Ovary (tissue), 9 donors: ENCODE measurements around the gene ING1. TPM values are rescaled to one million over a fixed set of nuclear protein-coding genes. Genes with fewer than 3 reads are reported as not detected.
"Not testable (repeated sequence)": the region's sequence is repeated elsewhere in the genome, so short reads cannot be mapped to it uniquely, and the experiment has no call there.

ENCODE experiments used
- DNase-seq, 5 donors: peaks; one replicate each; pipeline ENCODE4 v3.0.0-alpha.2; 2019 to 2020
- H3K27ac ChIP-seq, 2 donors: fragments of 200-600 bp; one replicate each; pipeline versions ENCODE4 v1.5.1 to v1.8.0; 2019 to 2022
- H3K27me3 ChIP-seq: fragments of 200-600 bp; one replicate; pipeline ENCODE4 v1.8.0; 2022
- H3K36me3 ChIP-seq: fragments of 200-600 bp; sonication (generic); one replicate; pipeline ENCODE4 v1.5.1; 2019
- H3K4me1 ChIP-seq: one replicate; pipeline ENCODE4 v1.8.1; 2013; ENCODE audit warnings: mild to moderate bottlenecking, moderate library complexity; ENCODE audit not compliant: insufficient read depth
- H3K4me3 ChIP-seq: fragments of 200-600 bp; sonication (generic); one replicate; pipeline ENCODE4 v1.5.1; 2017
- H3K9me3 ChIP-seq, 2 donors: fragments of 200-600 bp in 1 of 2; sonication (generic) in 1 of 2; one replicate each; pipeline versions ENCODE4 v1.5.1 to v1.8.1; 2013 to 2019; ENCODE audit warnings: mild to moderate bottlenecking in 1 of 2, moderate library complexity in 1 of 2
- EP300 ChIP-seq: sonication (generic); formaldehyde crosslinking; IDR thresholded peaks from one replicate; pipeline ENCODE4 v1.6.1; 2017; ENCODE audit warnings: antibody characterized with exemption
- POLR2A ChIP-seq: fragments of 450-650 bp; IDR thresholded peaks from one replicate; pipeline ENCODE4 v1.6.1; 2017; ENCODE audit warnings: antibody characterized with exemption, mild to moderate bottlenecking, moderate library complexity
- WGBS, 3 donors: extraction: QIAGEN DNeasy Blood & Tissue Kit in 1 of 3; methylation state at CpG; one replicate each; pipeline versions ENCODE4 v1.1.5 to v1.1.7; 2013 to 2017; 5-methylcytosine and 5-hydroxymethylcytosine counted together
- intact Hi-C, 4 donors: fragments of 100-400 bp; cut with DNase I; formaldehyde crosslinking; loops; one replicate each; pipeline versions ENCODE4 v1.11.0 to v1.15.1; 2022 to 2023
- polyA plus RNA-seq, 2 donors: library from polyadenylated mRNA; stranded (reverse); fragments of 200-250 nt in 1 of 2; fragments of 350-450 nt in 1 of 2; fragmentation: Illumina TruSeq in 1 of 2; extraction: RNeasy Lipid Tissue Mini Kit (QIAGEN cat#74804) in 1 of 2; gene quantifications; one replicate each; pipeline ENCODE4 v1.2.3, GENCODE V29; 2013 to 2014
- total RNA-seq, 7 donors: library from RNA; depleted of rRNA in 2 of 7; stranded (reverse); fragments of >200 nt in 2 of 7; fragmentation: NEBNext Ultra II Directional in 3 of 7; extraction: Animal tissue kit (Norgen Biotek cat#: 25700) in 3 of 7; gene quantifications; one replicate each; pipeline versions ENCODE4 v1.1.0 to v1.2.4, GENCODE V29; 2016 to 2023
- TF ChIP-seq, protein P1 (sequence below), 3 donors: fragments of 450-650 bp in 2 of 3; fragments of 200-600 bp in 1 of 3; IDR thresholded peaks; one replicate each; pipeline versions ENCODE4 v1.5.1 to v1.8.0; 2016 to 2022; ENCODE audit warnings: antibody characterized with exemption in 3 of 3, mild to moderate bottlenecking in 1 of 3
- donor health status: DM: no; HTN: no; CAD: no; lungs with moderate emphysema.
- donor health status: DM: no; HTN: no; CAD: no.
- donor health status: Bipolar disorder and iron deficiency.
- donor health status: DM: yes; HTN: yes; CAD: no.
- donor health status: DM: no; HTN: no; CAD: no.
- donor health status: DM: yes; HTN: yes; CAD: no.

The ING1 gene
- total and polyA plus RNA-seq, 9 donors = 11.2 to 34.5 (median 19.1) TPM

GRCh38 chr13:110722971-110723370 lies 9.5 kb downstream of the ING1 start:
- Histone ChIP-seq H3K27me3 (no peaks in the 10 kb centered on the region), H3K4me1 (peaks cover 3% of the 10 kb centered on the region), H3K27ac (no peak overlapping the region), H3K9me3 (no peaks in the 10 kb centered on the region), H3K36me3 (no peaks in the 10 kb centered on the region), H3K4me3 (no peak overlapping the region)
- 63 to 70% (median 65%) methylated on average over 5 of the region's 5 CpGs for WGBS, 3 donors
- TF ChIP-seq, protein P1, sequence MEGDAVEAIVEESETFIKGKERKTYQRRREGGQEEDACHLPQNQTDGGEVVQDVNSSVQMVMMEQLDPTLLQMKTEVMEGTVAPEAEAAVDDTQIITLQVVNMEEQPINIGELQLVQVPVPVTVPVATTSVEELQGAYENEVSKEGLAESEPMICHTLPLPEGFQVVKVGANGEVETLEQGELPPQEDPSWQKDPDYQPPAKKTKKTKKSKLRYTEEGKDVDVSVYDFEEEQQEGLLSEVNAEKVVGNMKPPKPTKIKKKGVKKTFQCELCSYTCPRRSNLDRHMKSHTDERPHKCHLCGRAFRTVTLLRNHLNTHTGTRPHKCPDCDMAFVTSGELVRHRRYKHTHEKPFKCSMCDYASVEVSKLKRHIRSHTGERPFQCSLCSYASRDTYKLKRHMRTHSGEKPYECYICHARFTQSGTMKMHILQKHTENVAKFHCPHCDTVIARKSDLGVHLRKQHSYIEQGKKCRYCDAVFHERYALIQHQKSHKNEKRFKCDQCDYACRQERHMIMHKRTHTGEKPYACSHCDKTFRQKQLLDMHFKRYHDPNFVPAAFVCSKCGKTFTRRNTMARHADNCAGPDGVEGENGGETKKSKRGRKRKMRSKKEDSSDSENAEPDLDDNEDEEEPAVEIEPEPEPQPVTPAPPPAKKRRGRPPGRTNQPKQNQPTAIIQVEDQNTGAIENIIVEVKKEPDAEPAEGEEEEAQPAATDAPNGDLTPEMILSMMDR (IDR thresholded peaks at IDR 0.05) = no peak
- TF ChIP-seq POLR2A (no peak), EP300 (no peak)
- intact Hi-C loops = no loop called here
- no peak for DNase-seq

- intact Hi-C loops = no loop called here
- H3K27ac ChIP-seq = no peak overlapping the region
- 32 to 47% (median 34%) methylated on average over 8 of the region's 8 CpGs for WGBS, 3 donors
- H3K4me1 ChIP-seq = peaks cover 1% of the 10 kb centered on the region
- no peaks in the 10 kb centered on the region for H3K27me3 ChIP-seq
- TF ChIP-seq POLR2A (no peak), EP300 (no peak)
- TF ChIP-seq, protein P1 (IDR thresholded peaks at IDR 0.05) = no peak
- no peak overlapping the region for H3K4me3 ChIP-seq
- no peaks in the 10 kb centered on the region for H3K9me3 ChIP-seq
- no peak for DNase-seq
- no peaks in the 10 kb centered on the region for H3K36me3 ChIP-seq
Observed at GRCh38 chr13:110723598-110723997, 10.1 kb downstream of the ING1 start.

GRCh38 chr13:110726153-110726552 lies 12.7 kb downstream of the ING1 start:
- H3K27me3 ChIP-seq, H3K36me3 ChIP-seq, H3K27ac ChIP-seq, DNase-seq, intact Hi-C loops, H3K9me3 ChIP-seq, H3K4me1 ChIP-seq, H3K4me3 ChIP-seq: not testable (repeated sequence)
- WGBS, 3 donors = 94 to 98% (median 95%) methylated on average over 6 of the region's 6 CpGs

DNA sequence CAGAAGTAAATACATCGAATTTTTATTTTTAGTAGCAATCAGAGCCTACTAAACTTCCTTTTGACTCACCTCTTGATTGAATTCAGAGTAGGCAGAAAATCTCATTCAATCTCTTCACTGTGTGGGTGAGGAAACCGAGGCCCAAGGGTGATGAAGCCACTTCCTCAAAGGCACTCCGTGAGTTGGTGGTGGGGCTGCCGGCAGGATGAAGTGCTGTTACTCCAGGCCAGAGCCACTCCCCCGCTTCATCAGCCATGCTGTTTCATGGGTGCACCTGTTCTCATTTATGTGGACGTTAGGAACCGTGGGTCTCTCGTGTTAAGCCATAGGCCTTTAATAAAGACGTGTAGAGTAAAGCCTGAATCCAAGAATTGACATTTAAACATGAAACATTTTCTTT lies 13.2 kb downstream of the ING1 start:
- H3K4me1 ChIP-seq = peaks cover 1% of the 10 kb centered on the region
- no peaks in the 10 kb centered on the region for H3K36me3 ChIP-seq
- H3K4me3 ChIP-seq = no peak overlapping the region
- WGBS, 3 donors = 81 to 88% (median 83%) methylated on average over 9 of the region's 9 CpGs
- no peak overlapping the region for H3K27ac ChIP-seq
- intact Hi-C loops = no loop called here
- H3K9me3 ChIP-seq = no peaks in the 10 kb centered on the region
- no peaks in the 10 kb centered on the region for H3K27me3 ChIP-seq
- DNase-seq = no peak
- TF ChIP-seq, protein P1 (IDR thresholded peaks at IDR 0.05) = no peak
- TF ChIP-seq EP300 (no peak), POLR2A (no peak)

DNA sequence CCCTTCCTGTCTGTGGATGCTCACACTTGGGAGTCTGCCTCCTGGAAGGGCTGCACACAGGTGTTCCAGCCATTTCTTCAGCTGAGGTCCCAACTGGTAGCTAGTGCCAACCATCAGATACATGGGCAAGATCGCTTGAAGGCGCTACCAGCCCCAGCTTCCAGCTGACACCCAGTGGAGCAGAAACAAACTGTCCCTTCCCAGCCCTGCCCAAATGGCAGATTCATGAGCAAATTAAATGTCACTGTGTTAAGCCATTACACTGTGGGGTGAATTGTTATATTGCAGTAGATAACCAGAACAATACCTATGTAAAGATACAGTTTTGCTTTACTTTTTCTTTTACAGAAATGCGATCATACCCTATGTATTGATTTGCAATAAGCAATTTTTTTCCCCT lies 17.6 kb downstream of the ING1 start:
- 96 to 99% (median 98%) methylated on average over 3 of the region's 3 CpGs for WGBS, 3 donors
- no peaks in the 10 kb centered on the region for H3K36me3 ChIP-seq
- H3K9me3 ChIP-seq = no peaks in the 10 kb centered on the region
- TF ChIP-seq, protein P1 (IDR thresholded peaks at IDR 0.05) = no peak
- TF ChIP-seq EP300 = no peak
- TF ChIP-seq POLR2A = no peak
- no peaks in the 10 kb centered on the region for H3K27me3 ChIP-seq
- no peak overlapping the region for H3K27ac ChIP-seq
- no peaks in the 10 kb centered on the region for H3K4me1 ChIP-seq
- DNase-seq = no peak
- H3K4me3 ChIP-seq = no peak overlapping the region
- intact Hi-C loops = no loop called here
